Stimulated activated effector memory CD8-positive, alpha-beta T cell treated with anti-CD3 and anti-CD28 coated beads, Interleukin-12 subunit alpha, Interleukin-12 subunit beta, amount 100 ng/mL, for 72 hours (primary cell): ENCODE data around the gene UGT1A1.

Experiments
- ATAC-seq: fragments of 150-1000 bp; cut with Tn5 transposase; 2 replicates; pipeline ENCODE4 v1.10.0; 2021
- DNase-seq, 2 donors: peaks; one replicate each; pipeline ENCODE4 v3.0.0; 2021 to 2022; ENCODE audit warnings: low spot score in 2 of 2
- H3K27ac Mint-ChIP-seq: one replicate; pipeline ENCODE4 v1.8.0; 2022; ENCODE audit warnings: mild to moderate bottlenecking, mixed read lengths
- H3K36me3 Mint-ChIP-seq: one replicate; pipeline ENCODE4 v1.8.0; 2022; ENCODE audit warnings: mild to moderate bottlenecking, mixed read lengths
- H3K4me1 Mint-ChIP-seq: one replicate; pipeline ENCODE4 v1.8.0; 2022; ENCODE audit warnings: mixed read lengths
- H3K4me3 Mint-ChIP-seq: one replicate; pipeline ENCODE4 v1.8.0; 2022; ENCODE audit warnings: mild to moderate bottlenecking, mixed read lengths
- H3K9me3 Mint-ChIP-seq: one replicate; pipeline ENCODE4 v1.8.0; 2022; ENCODE audit warnings: mixed read lengths

UGT1A1 gene

DNA sequence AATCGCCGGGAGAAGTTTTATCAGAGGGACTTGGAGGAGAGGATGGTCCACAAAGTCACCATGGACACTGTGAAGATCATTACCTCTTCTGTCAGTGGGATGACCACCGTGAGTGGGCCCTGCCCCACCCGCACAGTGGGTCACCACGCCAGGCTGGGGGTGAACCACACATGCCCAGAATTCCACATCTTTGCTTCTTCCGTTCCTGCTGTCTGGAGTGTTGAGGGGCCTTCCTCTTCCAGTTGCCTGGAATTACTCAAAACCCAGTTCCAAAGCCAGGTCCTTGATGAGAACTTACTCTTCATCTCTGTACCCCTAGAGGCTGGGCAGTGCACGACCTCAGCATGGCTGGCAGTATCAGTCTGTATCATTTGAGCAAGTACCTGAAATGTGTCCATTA, 40.1 kb downstream of the UGT1A1 start:
- DNase-seq (no peak), ATAC-seq (no peak)
- Mint-ChIP-seq H3K9me3 (no peaks in the 10 kb centered on the region), H3K4me3 (no peak overlapping the region), H3K27ac (no peak overlapping the region), H3K4me1 (peaks cover 7% of the 10 kb centered on the region), H3K36me3 (no peaks in the 10 kb centered on the region)

GRCh38 chr2:233801357-233802131, 41.5 kb downstream of the UGT1A1 start:
- Mint-ChIP-seq H3K4me3 (no peak overlapping the region), H3K4me1 (peaks cover 7% of the 10 kb centered on the region), H3K36me3 (no peaks in the 10 kb centered on the region), H3K9me3 (no peaks in the 10 kb centered on the region), H3K27ac (no peak overlapping the region)
- ATAC-seq (peak; percentile 78), DNase-seq (peak in 1 of 2 donors; percentile 43)

DNA sequence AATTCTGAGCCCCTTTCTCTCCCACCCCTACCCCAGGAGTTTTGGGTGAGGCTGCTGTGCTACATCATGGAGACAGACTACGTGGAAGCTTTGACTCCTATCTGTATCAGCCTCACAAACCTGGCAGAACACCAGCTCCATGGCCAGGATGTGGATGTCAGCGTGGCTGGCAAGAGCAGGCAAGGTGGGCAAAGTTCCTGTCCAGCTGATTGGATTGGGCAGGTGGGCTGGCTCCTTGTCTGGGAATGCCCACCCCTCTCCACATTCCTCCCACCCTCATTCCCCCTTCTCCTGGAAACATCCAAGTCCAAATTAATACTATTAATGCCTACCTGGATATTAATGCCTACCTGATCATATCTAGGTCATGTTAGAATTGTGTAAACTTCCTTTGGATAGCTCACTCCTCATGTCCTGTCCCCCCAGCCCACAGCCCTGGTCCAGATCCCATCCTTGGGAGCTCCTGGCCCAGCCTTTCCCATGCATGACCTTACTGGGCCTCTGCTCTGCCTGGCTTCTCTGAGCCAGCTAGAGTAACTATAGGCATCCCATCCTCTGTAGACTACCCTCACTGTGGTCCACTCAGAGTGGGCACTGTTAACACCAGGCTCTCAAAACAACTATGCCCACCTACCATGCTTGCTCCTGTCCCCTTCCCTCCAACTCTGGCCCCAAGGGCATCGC, 42.2 kb downstream of the UGT1A1 start:
- ATAC-seq (no peak), DNase-seq (no peak)
- H3K27ac Mint-ChIP-seq, result no peak overlapping the region
- H3K36me3 Mint-ChIP-seq, result no peaks in the 10 kb centered on the region
- H3K9me3 Mint-ChIP-seq, result no peaks in the 10 kb centered on the region
- no peak overlapping the region for H3K4me3 Mint-ChIP-seq
- peaks cover 7% of the 10 kb centered on the region for H3K4me1 Mint-ChIP-seq

DNA sequence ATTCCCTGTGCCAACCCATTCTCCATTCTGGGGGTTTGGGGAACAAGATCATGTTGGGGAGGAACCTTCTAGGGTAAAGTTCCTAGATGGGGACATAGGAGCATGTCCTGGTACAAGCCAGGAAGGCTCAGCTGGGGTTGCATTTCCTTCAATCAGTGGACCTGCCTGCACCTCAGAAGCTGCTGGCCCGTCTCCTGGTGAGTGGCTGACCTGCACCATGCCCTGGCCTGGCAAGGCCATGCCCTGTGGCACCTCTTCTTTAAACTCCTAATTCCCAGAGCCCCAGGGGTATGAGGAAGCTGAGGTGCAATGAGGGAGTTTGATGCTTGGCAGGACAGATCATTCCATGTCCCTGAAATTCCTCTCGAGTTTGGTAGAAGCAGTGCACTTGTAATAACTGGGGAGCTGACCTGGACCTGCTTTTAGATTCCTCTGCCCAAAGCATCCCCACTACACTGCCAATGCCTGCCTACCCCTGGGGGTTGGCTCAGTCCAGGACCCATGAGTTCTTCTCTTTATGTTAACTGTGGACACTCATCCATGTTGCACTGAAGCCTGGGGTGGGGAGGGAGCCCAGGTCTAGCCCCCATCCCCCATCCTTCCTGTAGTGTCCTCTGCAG, 43.3 kb downstream of the UGT1A1 start:
- no peaks in the 10 kb centered on the region for H3K9me3 Mint-ChIP-seq
- H3K36me3 Mint-ChIP-seq, result no peaks in the 10 kb centered on the region
- peaks cover 7% of the 10 kb centered on the region for H3K4me1 Mint-ChIP-seq
- ATAC-seq (no peak), DNase-seq (no peak)
- H3K27ac Mint-ChIP-seq, result no peak overlapping the region
- no peak overlapping the region for H3K4me3 Mint-ChIP-seq

DNA sequence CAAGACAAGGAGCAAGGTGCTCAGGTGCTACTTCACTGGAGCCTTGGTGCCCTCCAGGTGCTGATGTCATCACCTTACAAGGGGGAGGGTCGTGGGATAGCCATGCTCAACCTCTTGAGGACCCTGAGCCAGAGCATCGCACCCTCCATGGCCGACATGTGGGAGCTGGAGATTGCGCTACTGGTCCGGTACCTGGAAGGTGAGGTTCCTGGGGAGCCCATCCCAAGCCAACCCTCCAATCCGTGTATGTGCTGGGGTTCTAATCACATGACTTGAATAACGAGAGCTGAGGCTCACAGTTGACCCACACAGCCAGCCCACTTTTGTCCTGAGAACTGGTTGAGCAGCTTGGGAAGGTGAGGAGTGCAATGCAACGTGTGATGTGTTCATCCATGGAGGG, 43.9 kb downstream of the UGT1A1 start:
- DNase-seq (no peak), ATAC-seq (no peak)
- Mint-ChIP-seq H3K36me3 (no peaks in the 10 kb centered on the region), H3K9me3 (no peaks in the 10 kb centered on the region), H3K27ac (no peak overlapping the region), H3K4me1 (peaks cover 7% of the 10 kb centered on the region), H3K4me3 (no peak overlapping the region)

- no peak overlapping the region for H3K4me3 Mint-ChIP-seq
- ATAC-seq, result no peak
- H3K4me1 Mint-ChIP-seq, result no peaks in the 10 kb centered on the region
- DNase-seq, result no peak
- no peaks in the 10 kb centered on the region for H3K36me3 Mint-ChIP-seq
- H3K9me3 Mint-ChIP-seq, result no peaks in the 10 kb centered on the region
- no peak overlapping the region for H3K27ac Mint-ChIP-seq
Measured at GRCh38 chr2:233807215-233807865, 47.3 kb downstream of the UGT1A1 start.

DNA sequence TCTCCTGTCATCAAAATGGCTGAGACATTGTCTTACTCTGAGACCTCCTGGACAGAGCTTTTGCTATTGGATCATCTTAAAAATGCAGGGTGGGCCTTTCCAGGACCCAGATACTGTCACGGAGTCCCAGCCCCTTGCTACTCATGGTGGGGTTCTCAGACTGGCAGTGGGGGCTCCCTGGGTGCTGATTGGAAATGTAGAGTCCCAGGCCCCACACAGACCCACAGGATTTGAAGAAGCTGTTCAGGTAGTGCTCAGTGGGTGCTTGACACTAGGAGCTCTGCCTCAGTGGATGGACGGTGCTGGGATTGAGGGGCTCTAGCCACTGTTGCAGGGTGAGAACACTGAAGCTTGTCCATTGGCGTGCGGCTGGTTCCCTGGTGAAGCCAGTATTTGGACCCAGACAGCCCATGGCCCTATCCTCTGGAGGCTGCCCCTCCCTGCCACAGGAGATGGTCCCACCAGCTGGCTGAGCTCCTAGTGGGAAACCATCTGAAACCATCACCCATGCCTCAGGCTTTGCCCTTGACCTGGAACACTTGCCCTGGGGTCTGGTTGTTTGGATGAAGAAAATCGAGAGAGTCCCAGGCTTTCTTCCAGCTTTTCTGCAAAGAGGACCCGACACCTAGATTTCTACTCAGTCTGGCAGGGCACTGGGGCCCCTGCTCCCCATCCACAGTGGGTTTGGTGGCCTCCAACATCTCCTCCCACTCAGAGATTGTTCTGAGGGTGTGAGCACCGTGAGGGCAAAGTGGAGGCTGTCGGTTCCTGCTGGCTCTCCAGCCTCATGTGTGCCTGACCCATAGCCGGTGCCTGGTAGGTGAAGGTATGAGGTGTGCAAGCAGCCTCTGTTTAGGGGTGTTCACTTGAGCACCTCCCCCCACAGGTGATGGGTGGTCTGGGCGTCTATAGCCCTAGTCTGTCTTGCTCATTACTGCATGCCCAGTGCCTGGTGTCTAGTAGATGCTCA, 48.2 kb downstream of the UGT1A1 start:
- no peaks in the 10 kb centered on the region for H3K4me1 Mint-ChIP-seq
- no peaks in the 10 kb centered on the region for H3K9me3 Mint-ChIP-seq
- no peak for DNase-seq

GRCh38 chr2:233810385-233810784, 50.3 kb downstream of the UGT1A1 start:
- no peak overlapping the region for H3K4me3 Mint-ChIP-seq
- DNase-seq (no peak), ATAC-seq (no peak)
- no peaks in the 10 kb centered on the region for H3K4me1 Mint-ChIP-seq
- H3K36me3 Mint-ChIP-seq, result no peaks in the 10 kb centered on the region
- H3K9me3 Mint-ChIP-seq, result no peaks in the 10 kb centered on the region
- no peak overlapping the region for H3K27ac Mint-ChIP-seq

More for the DNA sequence above, 48.2 kb downstream of the UGT1A1 start:
- no peak overlapping the region for H3K27ac Mint-ChIP-seq
- H3K4me3 Mint-ChIP-seq, result no peak overlapping the region
- ATAC-seq, result no peak
- no peaks in the 10 kb centered on the region for H3K36me3 Mint-ChIP-seq

GRCh38 chr2:233811087-233811486, 51.0 kb downstream of the UGT1A1 start:
- H3K36me3 Mint-ChIP-seq, result no peaks in the 10 kb centered on the region
- H3K9me3 Mint-ChIP-seq, result no peaks in the 10 kb centered on the region
- no peak overlapping the region for H3K4me3 Mint-ChIP-seq
- DNase-seq (no peak), ATAC-seq (no peak)
- H3K27ac Mint-ChIP-seq, result no peak overlapping the region
- H3K4me1 Mint-ChIP-seq, result no peaks in the 10 kb centered on the region

DNA sequence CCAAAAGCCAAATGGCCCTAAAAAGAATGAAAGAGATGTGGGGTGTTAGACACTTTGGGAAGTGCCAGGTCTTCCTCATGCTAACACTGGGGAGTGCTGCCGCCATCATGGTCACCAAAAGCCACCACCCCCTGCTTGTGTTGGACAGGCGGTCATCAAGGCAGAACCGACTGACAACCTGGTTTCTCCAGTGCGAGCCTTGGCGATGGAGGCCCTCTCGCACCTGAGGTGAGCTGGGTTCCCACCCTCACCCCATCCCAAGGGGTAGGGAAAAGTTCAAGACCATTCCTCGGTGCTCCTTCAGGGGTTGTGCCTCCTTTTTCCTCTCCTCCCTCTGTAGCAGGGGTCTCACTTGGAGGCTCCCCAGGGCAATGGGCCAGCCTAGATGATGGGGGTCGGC, 51.7 kb downstream of the UGT1A1 start:
- H3K4me1 Mint-ChIP-seq, result no peaks in the 10 kb centered on the region
- DNase-seq, result no peak
- no peaks in the 10 kb centered on the region for H3K36me3 Mint-ChIP-seq
- no peak overlapping the region for H3K27ac Mint-ChIP-seq
- no peaks in the 10 kb centered on the region for H3K9me3 Mint-ChIP-seq
- H3K4me3 Mint-ChIP-seq, result no peak overlapping the region
- ATAC-seq, result no peak

GRCh38 chr2:233813236-233814055, 53.4 kb downstream of the UGT1A1 start:
- DNase-seq (no peak), ATAC-seq (no peak)
- Mint-ChIP-seq H3K27ac (no peak overlapping the region), H3K36me3 (no peaks in the 10 kb centered on the region), H3K4me3 (no peak overlapping the region), H3K9me3 (no peaks in the 10 kb centered on the region), H3K4me1 (peaks cover 4% of the 10 kb centered on the region)

DNA sequence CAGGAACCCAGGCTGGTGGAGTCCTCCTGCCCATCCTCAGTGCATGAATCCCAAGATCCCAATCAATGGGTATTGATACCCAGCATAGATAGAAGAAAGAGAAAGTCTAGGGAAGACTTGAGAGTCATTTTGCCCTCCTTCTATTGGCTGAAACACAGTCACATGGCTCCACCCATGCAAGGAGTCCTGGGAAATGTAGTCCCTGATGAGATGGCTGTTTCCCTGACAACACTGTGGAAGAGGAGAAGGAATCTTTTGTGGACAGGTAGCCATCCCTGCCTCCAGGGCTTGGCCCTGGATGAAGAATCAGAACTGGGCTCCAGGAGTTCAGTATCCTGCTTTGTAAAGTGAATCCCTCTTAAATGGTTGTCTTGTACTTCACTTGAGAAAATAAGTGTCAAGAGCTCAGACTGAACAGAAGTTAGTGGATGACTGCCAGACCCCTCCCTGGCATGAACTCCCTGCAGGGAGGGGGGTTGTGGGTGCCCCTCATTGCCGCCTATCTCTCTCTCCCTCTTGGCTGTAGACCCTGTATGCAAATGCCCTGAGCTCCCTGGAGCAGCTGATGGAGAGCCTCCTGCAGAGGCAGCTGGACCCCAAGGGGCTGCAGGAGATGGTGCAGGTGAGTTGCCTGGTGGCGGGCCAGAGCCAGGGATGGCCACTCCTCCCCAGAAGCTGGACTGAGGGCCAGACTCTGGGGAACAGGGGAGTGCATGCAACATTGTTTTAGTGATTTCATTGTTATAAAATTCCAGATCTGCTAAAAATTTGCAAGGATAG, 54.2 kb downstream of the UGT1A1 start:
- Mint-ChIP-seq H3K4me1 (peaks cover 4% of the 10 kb centered on the region), H3K27ac (no peak overlapping the region), H3K4me3 (no peak overlapping the region), H3K9me3 (no peaks in the 10 kb centered on the region), H3K36me3 (no peaks in the 10 kb centered on the region)
- DNase-seq (no peak), ATAC-seq (no peak)

DNA sequence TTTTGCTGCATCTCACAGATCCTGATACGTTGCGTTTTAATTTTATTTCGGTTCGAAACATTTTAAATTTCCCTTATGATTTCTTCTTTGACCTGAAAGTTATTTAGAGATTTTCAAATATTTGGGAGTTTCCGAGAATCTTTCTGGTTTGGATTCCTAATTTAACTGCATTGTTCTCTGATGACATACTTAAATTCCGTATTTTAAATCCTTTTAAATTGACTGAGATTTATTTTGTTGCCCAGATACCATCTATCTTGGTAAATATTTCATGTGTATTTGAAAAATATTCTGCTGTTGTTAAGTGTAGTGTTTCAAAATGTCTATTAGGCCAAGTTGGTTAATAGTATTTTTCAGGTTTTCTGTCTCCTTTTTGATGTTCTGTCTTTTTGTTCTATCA, 55.8 kb downstream of the UGT1A1 start:
- Mint-ChIP-seq H3K27ac (no peak overlapping the region), H3K4me1 (peaks cover 4% of the 10 kb centered on the region), H3K4me3 (no peak overlapping the region), H3K9me3 (no peaks in the 10 kb centered on the region), H3K36me3 (no peaks in the 10 kb centered on the region)
- DNase-seq (no peak), ATAC-seq (no peak)
